ENCODE data around the gene ABHD16A. TPM values are rescaled to one million over a fixed set of nuclear protein-coding genes. Genes with fewer than 3 reads are reported as not detected.

Gene ABHD16A
- total RNA-seq, 2 donors from 2014 or later, result 56.8 to 65.2 TPM

DNA sequence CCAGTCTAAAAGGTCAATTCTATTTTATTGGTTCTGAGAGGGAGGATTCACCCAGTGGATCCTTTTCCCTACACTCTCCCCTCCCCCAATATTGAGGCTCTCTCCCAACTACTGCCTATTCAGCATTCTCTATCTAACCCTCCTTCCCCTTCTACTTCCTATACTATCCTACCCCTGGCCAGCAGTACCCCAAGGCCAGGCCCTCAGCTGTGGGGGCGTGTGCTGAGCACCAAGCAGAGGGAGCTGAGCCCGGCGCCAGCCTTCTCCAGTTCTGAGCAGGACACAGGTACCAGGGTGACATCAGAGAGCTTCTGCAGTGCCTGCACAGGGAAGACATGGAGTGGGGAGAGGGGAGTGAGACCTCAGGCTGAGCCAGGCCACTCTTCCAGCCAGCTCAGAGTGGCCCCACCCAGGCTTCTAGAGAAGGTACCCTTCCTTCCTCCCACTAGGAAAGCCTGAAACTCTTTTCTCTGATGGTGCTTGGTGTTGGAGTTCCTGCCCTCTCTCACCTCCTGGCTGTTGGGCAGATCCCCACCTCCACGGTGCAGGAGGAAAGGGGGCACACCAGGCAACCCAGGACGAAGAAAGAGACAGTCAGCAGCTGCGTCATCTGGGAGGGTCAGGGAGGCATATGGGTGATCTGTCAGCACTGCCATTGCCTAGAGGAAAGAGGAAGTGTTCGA is 24.1 kb upstream of the ABHD16A start:
- Histone ChIP-seq H3K9ac (ENCODE audit: low read depth in 2 of 2, low read length in 2 of 2) (peak overlapping the region; percentile 4 to 95), H3K27me3 (no peaks in the 10 kb centered on the region), H3K36me3 (peaks cover 6% of the 10 kb centered on the region), H3K4me3 (no peak overlapping the region), H3K27ac (peak overlapping the region; percentile 96), H3K9me3 (no peaks in the 10 kb centered on the region), H3K4me1 (peaks cover 13% of the 10 kb centered on the region)
- intact Hi-C loops (cut with DNase I), result no loop called here
- TF ChIP-seq, protein P1, sequence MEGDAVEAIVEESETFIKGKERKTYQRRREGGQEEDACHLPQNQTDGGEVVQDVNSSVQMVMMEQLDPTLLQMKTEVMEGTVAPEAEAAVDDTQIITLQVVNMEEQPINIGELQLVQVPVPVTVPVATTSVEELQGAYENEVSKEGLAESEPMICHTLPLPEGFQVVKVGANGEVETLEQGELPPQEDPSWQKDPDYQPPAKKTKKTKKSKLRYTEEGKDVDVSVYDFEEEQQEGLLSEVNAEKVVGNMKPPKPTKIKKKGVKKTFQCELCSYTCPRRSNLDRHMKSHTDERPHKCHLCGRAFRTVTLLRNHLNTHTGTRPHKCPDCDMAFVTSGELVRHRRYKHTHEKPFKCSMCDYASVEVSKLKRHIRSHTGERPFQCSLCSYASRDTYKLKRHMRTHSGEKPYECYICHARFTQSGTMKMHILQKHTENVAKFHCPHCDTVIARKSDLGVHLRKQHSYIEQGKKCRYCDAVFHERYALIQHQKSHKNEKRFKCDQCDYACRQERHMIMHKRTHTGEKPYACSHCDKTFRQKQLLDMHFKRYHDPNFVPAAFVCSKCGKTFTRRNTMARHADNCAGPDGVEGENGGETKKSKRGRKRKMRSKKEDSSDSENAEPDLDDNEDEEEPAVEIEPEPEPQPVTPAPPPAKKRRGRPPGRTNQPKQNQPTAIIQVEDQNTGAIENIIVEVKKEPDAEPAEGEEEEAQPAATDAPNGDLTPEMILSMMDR (IDR thresholded peaks at IDR 0.05), result no peak
- no peak for DNase-seq

DNA sequence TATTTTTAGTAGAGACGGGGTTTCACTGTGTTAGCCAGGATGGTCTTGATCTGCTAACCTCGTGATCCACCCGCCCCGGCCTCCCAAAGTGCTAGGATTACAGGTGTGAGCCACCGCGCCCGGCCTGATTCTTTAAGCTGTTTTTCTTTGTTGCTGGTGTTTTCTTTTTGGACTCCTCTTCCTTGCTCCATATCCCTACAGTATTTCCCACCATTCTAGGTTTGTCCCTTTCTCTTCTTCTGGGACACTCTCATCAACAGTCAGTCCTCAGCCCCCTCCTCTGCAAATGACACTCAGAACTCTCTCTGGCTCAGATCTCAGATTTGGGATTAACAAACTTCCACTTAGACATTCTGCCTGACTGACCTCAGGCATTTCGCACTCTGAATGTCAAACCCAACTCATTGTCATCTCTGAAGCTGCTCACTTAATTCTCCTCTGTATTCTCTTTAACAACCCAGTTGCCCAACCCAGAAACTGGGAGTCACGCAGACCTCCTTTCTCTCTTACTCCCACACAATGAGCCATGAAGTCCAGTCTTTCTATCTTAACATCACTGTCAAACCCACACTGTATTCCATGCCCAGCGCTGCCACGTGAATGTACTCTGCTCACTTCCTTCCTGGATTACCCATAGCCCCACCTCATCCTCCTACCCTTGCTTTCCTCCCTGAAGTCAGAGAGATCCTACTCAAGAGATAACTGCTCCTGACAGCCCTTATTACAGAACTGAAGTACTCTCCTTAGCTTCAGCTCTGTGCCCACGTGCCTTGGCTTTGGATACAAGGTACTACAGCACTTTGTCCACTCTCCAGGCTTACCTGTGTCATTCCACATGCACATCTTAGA is 22.6 kb upstream of the ABHD16A start:
- no peak overlapping the region for H3K27ac ChIP-seq
- DNase-seq, result no peak
- no peaks in the 10 kb centered on the region for H3K9me3 ChIP-seq
- no peak overlapping the region for H3K9ac ChIP-seq (ENCODE audit: low read depth in 2 of 2, low read length in 2 of 2)
- intact Hi-C loops (cut with DNase I), result no loop called here
- peaks cover 13% of the 10 kb centered on the region for H3K4me1 ChIP-seq
- H3K36me3 ChIP-seq, result no peaks in the 10 kb centered on the region
- TF ChIP-seq, protein P1 (IDR thresholded peaks at IDR 0.05), result no peak
- no peaks in the 10 kb centered on the region for H3K27me3 ChIP-seq
- no peak overlapping the region for H3K4me3 ChIP-seq

DNA sequence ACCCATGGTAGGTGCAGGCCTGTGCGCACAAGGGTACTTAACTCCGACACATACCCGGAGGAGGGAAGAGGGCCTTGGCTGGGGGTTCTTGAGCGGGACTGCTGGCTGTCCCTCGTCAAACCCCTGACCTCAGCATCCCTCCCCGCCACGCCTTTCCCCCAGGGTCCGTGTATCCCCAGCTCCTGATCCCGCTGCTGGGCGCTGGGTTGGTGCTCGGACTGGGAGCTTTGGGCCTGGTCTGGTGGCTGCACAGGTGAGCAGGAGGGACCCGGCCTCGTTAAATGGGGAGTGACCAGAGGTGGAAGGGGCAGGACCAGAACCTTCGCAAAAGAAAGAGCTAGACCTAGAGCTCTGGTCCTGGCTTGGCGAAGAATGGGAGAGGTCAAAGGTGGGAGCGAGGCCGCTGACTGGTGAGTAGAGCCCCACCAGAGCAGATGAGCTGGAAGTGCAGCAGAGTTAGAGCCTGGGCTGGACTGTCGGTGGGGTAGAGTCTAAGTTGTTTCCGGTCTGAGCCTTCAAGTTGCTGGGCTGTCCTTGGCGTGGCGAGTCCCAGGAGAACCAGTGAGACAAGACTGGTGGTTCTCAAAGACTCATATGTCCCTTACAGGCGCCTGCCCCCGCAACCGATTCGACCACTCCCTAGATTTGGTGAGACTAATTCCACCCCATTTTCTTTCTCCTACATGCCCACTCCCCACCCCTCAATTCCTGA is 21.0 kb upstream of the ABHD16A start:
- H3K4me1 ChIP-seq, result peaks cover 13% of the 10 kb centered on the region
- no peak overlapping the region for H3K9ac ChIP-seq (ENCODE audit: low read depth in 2 of 2, low read length in 2 of 2)
- H3K9me3 ChIP-seq, result no peaks in the 10 kb centered on the region
- intact Hi-C loops (cut with DNase I), result no loop called here
- H3K4me3 ChIP-seq, result no peak overlapping the region
- no peak for DNase-seq
- no peaks in the 10 kb centered on the region for H3K36me3 ChIP-seq
- H3K27ac ChIP-seq, result no peak overlapping the region
- H3K27me3 ChIP-seq, result no peaks in the 10 kb centered on the region
- TF ChIP-seq, protein P1 (IDR thresholded peaks at IDR 0.05), result no peak

DNA sequence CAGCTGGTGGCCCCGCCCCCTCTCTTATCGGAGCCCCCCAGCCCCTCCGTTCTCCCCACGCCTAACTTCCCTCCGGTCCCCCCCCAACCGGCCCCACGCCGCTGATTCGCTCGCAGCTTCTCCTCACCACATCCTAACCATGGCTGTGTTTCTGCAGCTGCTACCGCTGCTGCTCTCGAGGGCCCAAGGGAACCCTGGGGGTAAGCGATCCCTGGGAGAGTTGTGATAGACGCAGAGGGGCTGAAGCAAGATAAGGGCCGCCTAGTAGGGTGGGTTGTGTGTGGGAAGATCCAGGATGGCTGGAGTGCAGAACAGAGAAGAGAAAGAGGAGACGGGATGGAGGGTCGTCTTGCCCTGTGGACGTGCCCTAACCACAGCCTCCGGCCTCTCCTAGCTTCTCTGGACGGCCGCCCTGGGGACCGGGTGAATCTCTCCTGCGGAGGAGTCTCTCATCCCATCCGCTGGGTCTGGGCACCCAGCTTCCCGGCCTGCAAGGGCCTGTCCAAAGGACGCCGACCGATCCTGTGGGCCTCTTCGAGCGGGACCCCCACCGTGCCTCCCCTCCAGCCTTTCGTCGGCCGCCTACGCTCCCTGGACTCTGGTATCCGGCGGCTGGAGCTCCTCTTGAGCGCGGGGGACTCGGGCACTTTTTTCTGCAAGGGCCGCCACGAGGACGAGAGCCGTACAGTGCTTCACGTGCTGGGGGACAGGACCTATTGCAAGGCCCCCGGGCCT is 20.3 kb upstream of the ABHD16A start, which contains the start of gene MPIG6B:
Gene MPIG6B (plus strand): TSS at position 129 of the 735 bp plus-strand sequence. CDS start 11 bp downstream, at position 140.
- Histone ChIP-seq H3K9me3 (no peaks in the 10 kb centered on the region), H3K27ac (no peak within 1 kb of the TSS), H3K9ac (ENCODE audit: low read depth in 2 of 2, low read length in 2 of 2) (no peak within 1 kb of the TSS), H3K4me1 (peaks cover 13% of the 10 kb centered on the region), H3K4me3 (no peak within 1 kb of the TSS), H3K36me3 (no peaks in the 10 kb centered on the region), H3K27me3 (no peaks in the 10 kb centered on the region)
- intact Hi-C loops (cut with DNase I), result no loop called here
- TF ChIP-seq, protein P1 (IDR thresholded peaks at IDR 0.05), result no peak
- no peak for DNase-seq

DNA sequence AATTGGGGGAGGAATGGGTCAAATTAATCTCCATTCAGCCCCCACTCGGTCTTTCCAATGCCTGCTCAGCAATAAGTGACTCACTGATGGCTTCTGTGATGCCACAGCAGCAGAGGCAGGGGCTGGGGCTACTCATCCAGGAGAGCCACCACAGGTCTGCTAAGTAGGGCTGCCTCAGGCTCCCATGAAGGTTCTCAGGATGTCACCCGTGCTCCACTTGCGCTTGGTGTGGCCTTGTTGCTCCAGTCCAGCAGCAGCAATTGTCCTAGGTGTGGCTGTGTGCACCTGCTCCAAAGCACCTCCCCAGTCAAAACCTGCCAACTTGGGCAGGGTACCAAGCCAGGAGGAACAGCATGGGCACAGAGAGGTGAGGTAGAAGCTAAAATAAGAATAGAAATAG is 19.0 kb upstream of the ABHD16A start:
- no peak for DNase-seq
- H3K27ac ChIP-seq, result no peak overlapping the region
- intact Hi-C loops (cut with DNase I), result no loop called here
- H3K36me3 ChIP-seq, result no peaks in the 10 kb centered on the region
- H3K9me3 ChIP-seq, result no peaks in the 10 kb centered on the region
- H3K4me3 ChIP-seq, result no peak overlapping the region
- peaks cover 6% of the 10 kb centered on the region for H3K4me1 ChIP-seq
- H3K27me3 ChIP-seq, result no peaks in the 10 kb centered on the region
- no peak overlapping the region for H3K9ac ChIP-seq (ENCODE audit: low read depth in 2 of 2, low read length in 2 of 2)
- TF ChIP-seq, protein P1 (IDR thresholded peaks at IDR 0.05), result no peak
